ENCODE results near the gene IFNA7. TPM values are rescaled to one million over a fixed set of nuclear protein-coding genes. Genes with fewer than 3 reads are reported as not detected.

Gene IFNA7
- total and polyA plus RNA-seq, 10 of the 15 experiments (the other 5 are each of a cell fraction or from before 2014, with no cell fraction given): not detected

DNA sequence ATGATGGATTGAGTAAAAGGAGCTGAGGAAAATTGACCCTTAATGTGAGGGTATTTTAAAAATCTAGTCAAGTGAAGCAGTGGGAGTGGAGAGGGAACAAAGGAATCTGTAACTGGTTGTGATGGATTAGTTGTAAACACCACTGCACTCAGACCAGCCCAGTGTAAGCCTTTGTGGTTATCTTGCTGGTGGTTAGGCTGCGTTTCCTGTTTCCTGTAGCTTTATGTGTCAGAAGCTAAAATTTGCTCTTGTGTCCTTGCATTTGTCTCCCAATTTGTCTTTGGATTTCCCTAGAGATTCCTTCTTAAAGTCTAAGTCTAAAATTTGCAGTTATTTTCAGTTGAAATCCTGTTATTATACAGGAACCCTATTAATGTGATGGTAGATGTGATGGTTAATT lies 41.8 kb downstream of the IFNA7 start (continued):
- TF ChIP-seq E2F8 (IDR thresholded peaks at IDR 0.05; ENCODE audit: low read depth, partially characterized antibody) (no peak), PAX8 (IDR thresholded peaks at IDR 0.05) (no peak), SIN3A (IDR thresholded peaks at IDR 0.05; ENCODE audit: low read depth, low read length) (no peak), TCF7 (IDR thresholded peaks at IDR 0.05; ENCODE audit: borderline replicate concordance) (no peak), PRDM15 (CRISPR knock-in tag; IDR thresholded peaks at IDR 0.05) (no peak), DPF2 (IDR thresholded peaks at IDR 0.05) (no peak), CBFB (IDR thresholded peaks at IDR 0.05; ENCODE audit: low read depth) (0 out of 2 replicates have a peak, but pooled peaks have one; percentile 38), MLLT1 (IDR thresholded peaks at IDR 0.05) (no peak), POLR2AphosphoS2 (IDR thresholded peaks at IDR 0.05; ENCODE audit: low read depth, low read length) (no peak), RCOR1 (conservative IDR thresholded peaks at IDR 0.05; ENCODE audit: low read depth, low read length) (no peak), ZZZ3 (IDR thresholded peaks at IDR 0.05; ENCODE audit: control insufficient read depth, insufficient read length, low read depth) (no peak), ZBTB33 (IDR thresholded peaks at IDR 0.05) (no peak), CREM (IDR thresholded peaks at IDR 0.05; ENCODE audit: low read depth) (peak; percentile 25; the same call in 1 of the 2 replicates), CHD1 (IDR thresholded peaks at IDR 0.05; ENCODE audit: low read depth, low read length) (no peak), RELB (IDR thresholded peaks at IDR 0.05; ENCODE audit: low read depth) (no peak), CEBPB (IDR thresholded peaks at IDR 0.05; ENCODE audit: borderline replicate concordance in 1 of 2, low read depth in 2 of 2, low read length in 2 of 2) (no peak), RAD21 (IDR thresholded peaks at IDR 0.05; ENCODE audit: insufficient read depth, low read depth, low read length) (no peak), ZSCAN29 (IDR thresholded peaks at IDR 0.05) (no peak)
